ENCODE results near the gene UGT1A3.

GRCh38 chr2:233700028-233700635 lies 28.7 kb upstream of the UGT1A3 start:
- no peak for TF ChIP-seq ZNF384 (IDR thresholded peaks at IDR 0.05)
- TF ChIP-seq SUZ12 (IDR thresholded peaks at IDR 0.05): no peak
- no peak for TF ChIP-seq ARNT (IDR thresholded peaks at IDR 0.05)
- TF ChIP-seq TARDBP (IDR thresholded peaks at IDR 0.05): no peak

Measured in HEK293T (cell line).